CD8-positive, alpha-beta memory T cell (primary cell): ENCODE results near the gene STX3. TPM values are rescaled to one million over a fixed set of nuclear protein-coding genes. Genes with fewer than 3 reads are reported as not detected.

ENCODE experiments used
- CTCF ChIA-PET: fragments of 350-600 bp; sonication (Branson Sonifier 250); formaldehyde crosslinking; loops from one replicate; lab custom pipeline; 2021; ENCODE audit warnings: antibody characterized with exemption; lab: Charles Lee
- POLR2A ChIA-PET: fragments of 350-600 bp; sonication (Branson Sonifier 250); formaldehyde crosslinking; loops from one replicate; lab custom pipeline; 2021; ENCODE audit warnings: antibody characterized with exemption; lab: Charles Lee
- DNase-seq, 5 donors: peaks; one replicate each; pipeline versions ENCODE4 v3.0.0 to v3.0.0-alpha.2; 2020 to 2022; ENCODE audit warnings: mixed read lengths in 1 of 5
- H3K27ac ChIP-seq: one replicate; pipeline ENCODE4 v1.7.0; 2013; ENCODE audit warnings: low read depth, mild to moderate bottlenecking, low read length, moderate library complexity
- H3K27me3 ChIP-seq: 2 replicates; pipeline ENCODE4 v1.7.0; 2013; ENCODE audit warnings: low read length, mild to moderate bottlenecking; ENCODE audit not compliant: insufficient read depth, poor library complexity, severe bottlenecking
- H3K36me3 ChIP-seq: 2 replicates; pipeline ENCODE4 v1.7.0; 2013; ENCODE audit warnings: mild to moderate bottlenecking, low read length, moderate library complexity; ENCODE audit not compliant: insufficient read depth
- H3K4me1 ChIP-seq: 2 replicates; pipeline ENCODE4 v1.7.0; 2013; ENCODE audit warnings: mild to moderate bottlenecking, low read length, moderate library complexity; ENCODE audit not compliant: insufficient read depth
- H3K4me3 ChIP-seq: 2 replicates; pipeline ENCODE4 v1.7.0; 2013; ENCODE audit warnings: mild to moderate bottlenecking, low read length
- H3K9me3 ChIP-seq: 2 replicates; pipeline ENCODE4 v1.7.0; 2013; ENCODE audit warnings: mild to moderate bottlenecking, low read length
- H3K27ac Mint-ChIP-seq, 8 donors: one replicate each; pipeline ENCODE4 v1.8.0; 2020 to 2021; ENCODE audit warnings: mixed read lengths in 8 of 8, mild to moderate bottlenecking in 6 of 8, inconsistent platforms in 3 of 8, moderate library complexity in 3 of 8
- H3K27me3 Mint-ChIP-seq, 2 donors: one replicate each; pipeline ENCODE4 v1.8.0; 2020 to 2021; ENCODE audit warnings: mixed read lengths in 2 of 2, mild to moderate bottlenecking in 1 of 2, moderate library complexity in 1 of 2
- H3K36me3 Mint-ChIP-seq, 3 donors: one replicate each; pipeline ENCODE4 v1.8.0; 2020 to 2021; ENCODE audit warnings: mixed read lengths in 3 of 3, inconsistent platforms in 1 of 3, mild to moderate bottlenecking in 1 of 3
- H3K4me1 Mint-ChIP-seq, 3 donors: one replicate each; pipeline ENCODE4 v1.8.0; 2020 to 2021; ENCODE audit warnings: mixed read lengths in 3 of 3, inconsistent platforms in 1 of 3, mild to moderate bottlenecking in 1 of 3
- H3K4me3 Mint-ChIP-seq, 7 donors: one replicate each; pipeline ENCODE4 v1.8.0; 2020 to 2021; ENCODE audit warnings: mixed read lengths in 7 of 7, mild to moderate bottlenecking in 6 of 7, moderate library complexity in 4 of 7, inconsistent platforms in 2 of 7
- H3K9me3 Mint-ChIP-seq, 5 donors: one replicate each; pipeline ENCODE4 v1.8.0; 2020 to 2022; ENCODE audit warnings: mixed read lengths in 5 of 5, mild to moderate bottlenecking in 3 of 5, moderate library complexity in 2 of 5, inconsistent platforms in 1 of 5
- polyA plus RNA-seq: library from polyadenylated mRNA; unstranded; fragments of 300-500 nt; fragmentation: Illumina TruSeq; gene quantifications from one replicate; pipeline ENCODE4 v1.2.3, GENCODE V29; 2021
- total RNA-seq, 2 experiments: library from RNA; stranded (reverse); gene quantifications; one replicate each; pipeline ENCODE4 v1.2.3, GENCODE V29; 2021

The STX3 gene
- total and polyA plus RNA-seq, 3 experiments from 2014 or later, result 5.5 to 6.8 (median 6.7) TPM

GRCh38 chr11:59770319-59770718, 15.1 kb downstream of the STX3 start:
- no peak overlapping the region for H3K4me3 Mint-ChIP-seq
- H3K4me1 Mint-ChIP-seq, result peaks cover 15 to 22% (median 16%) of the 10 kb centered on the region in 3 donors
- Histone ChIP-seq H3K4me1 (peaks cover 57% of the 10 kb centered on the region), H3K27me3 (no peaks in the 10 kb centered on the region), H3K27ac (no peak overlapping the region), H3K36me3 (no peaks in the 10 kb centered on the region), H3K9me3 (no peaks in the 10 kb centered on the region), H3K4me3 (no peak overlapping the region)
- no peaks in the 10 kb centered on the region for H3K9me3 Mint-ChIP-seq
- H3K36me3 Mint-ChIP-seq, result peaks cover 0 to 16% (median 6%) of the 10 kb centered on the region in 3 donors
- POLR2A ChIA-PET, result interaction anchor here (0.7 kb wide), 1 partner anchor 237 kb away, joined by 5 read pairs; no protein-coding TSS in a partner anchor
- DNase-seq, result no peak
- peaks cover 2 to 4% of the 10 kb centered on the region in 2 donors for H3K27me3 Mint-ChIP-seq
- CTCF ChIA-PET, result no interaction called here
- no peak overlapping the region for H3K27ac Mint-ChIP-seq

- Histone ChIP-seq H3K27ac (no peak overlapping the region), H3K27me3 (no peaks in the 10 kb centered on the region), H3K36me3 (no peaks in the 10 kb centered on the region), H3K4me1 (peaks cover 57% of the 10 kb centered on the region), H3K4me3 (no peak overlapping the region), H3K9me3 (no peaks in the 10 kb centered on the region)
- DNase-seq, result no peak
- CTCF ChIA-PET, result no interaction called here
- Mint-ChIP-seq H3K4me1 (peaks cover 13 to 22% (median 15%) of the 10 kb centered on the region in 3 donors), H3K4me3 (no peak overlapping the region), H3K27me3 (peaks cover 2 to 4% of the 10 kb centered on the region in 2 donors), H3K9me3 (no peaks in the 10 kb centered on the region), H3K27ac (peak overlapping the region in 1 of 8 donors; percentile 21), H3K36me3 (peaks cover 0 to 20% (median 6%) of the 10 kb centered on the region in 3 donors)
- POLR2A ChIA-PET, result no interaction called here
Measured at GRCh38 chr11:59770869-59771268, 15.7 kb downstream of the STX3 start.

DNA sequence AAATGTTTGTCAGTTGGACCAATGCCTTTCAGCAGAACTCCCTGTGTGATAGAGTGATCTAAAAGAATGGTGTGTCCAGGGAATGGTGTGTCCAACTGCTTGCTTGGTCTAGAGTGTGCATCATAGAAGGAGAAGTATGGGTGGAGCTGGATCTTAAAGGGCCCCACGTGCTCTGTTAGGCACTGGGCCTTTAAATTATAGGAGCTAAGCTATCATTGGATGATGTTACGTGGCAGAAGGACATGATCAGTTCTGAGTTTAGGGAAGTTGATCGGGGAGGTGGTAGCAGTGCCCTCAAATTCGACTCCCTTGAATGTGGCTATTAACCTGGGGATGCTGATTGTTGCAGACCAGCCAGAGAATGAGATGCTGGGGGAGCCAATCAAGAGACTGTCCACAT, 16.4 kb downstream of the STX3 start:
- H3K27ac Mint-ChIP-seq, result peak overlapping the region in 1 of 8 donors; percentile 47
- H3K27ac ChIP-seq, result no peak overlapping the region
- H3K36me3 Mint-ChIP-seq, result peaks cover 0 to 21% (median 6%) of the 10 kb centered on the region in 3 donors
- DNase-seq, result no peak
- H3K4me3 ChIP-seq, result no peak overlapping the region
- POLR2A ChIA-PET, result no interaction called here
- no peaks in the 10 kb centered on the region for H3K27me3 ChIP-seq
- CTCF ChIA-PET, result interaction anchor here (1.2 to 1.8 kb wide), 2 partner anchors 17 to 30 kb away, joined by 3 to 5 read pairs; partner anchors contain the start of gene STX3
- H3K4me3 Mint-ChIP-seq, result no peak overlapping the region
- H3K27me3 Mint-ChIP-seq, result peaks cover 2 to 4% of the 10 kb centered on the region in 2 donors
- H3K4me1 Mint-ChIP-seq, result peaks cover 8 to 22% (median 15%) of the 10 kb centered on the region in 3 donors
- H3K36me3 ChIP-seq, result no peaks in the 10 kb centered on the region
- H3K4me1 ChIP-seq, result peaks cover 50% of the 10 kb centered on the region
- H3K9me3 Mint-ChIP-seq, result no peaks in the 10 kb centered on the region
- H3K9me3 ChIP-seq, result no peaks in the 10 kb centered on the region

GRCh38 chr11:59773083-59773440, 17.9 kb downstream of the STX3 start:
- no peaks in the 10 kb centered on the region for H3K9me3 ChIP-seq
- peaks cover 0 to 27% (median 6%) of the 10 kb centered on the region in 3 donors for H3K36me3 Mint-ChIP-seq
- H3K4me1 Mint-ChIP-seq, result peaks cover 8 to 22% (median 15%) of the 10 kb centered on the region in 3 donors
- peak overlapping the region in 2 of 8 donors; percentile 11 to 68 for H3K27ac Mint-ChIP-seq
- no peaks in the 10 kb centered on the region for H3K9me3 Mint-ChIP-seq
- H3K4me3 ChIP-seq, result no peak overlapping the region
- no peak for DNase-seq
- H3K4me1 ChIP-seq, result peaks cover 36% of the 10 kb centered on the region
- H3K27ac ChIP-seq, result no peak overlapping the region
- CTCF ChIA-PET, result interaction anchor here (1.8 kb wide), 1 partner anchor 29 kb away, joined by 5 read pairs; no protein-coding TSS in a partner anchor
- no peaks in the 10 kb centered on the region for H3K36me3 ChIP-seq
- peaks cover 2 to 4% of the 10 kb centered on the region in 2 donors for H3K27me3 Mint-ChIP-seq
- H3K27me3 ChIP-seq, result no peaks in the 10 kb centered on the region
- peak overlapping the region in 1 of 7 donors; percentile 15 for H3K4me3 Mint-ChIP-seq
- POLR2A ChIA-PET, result no interaction called here

DNA sequence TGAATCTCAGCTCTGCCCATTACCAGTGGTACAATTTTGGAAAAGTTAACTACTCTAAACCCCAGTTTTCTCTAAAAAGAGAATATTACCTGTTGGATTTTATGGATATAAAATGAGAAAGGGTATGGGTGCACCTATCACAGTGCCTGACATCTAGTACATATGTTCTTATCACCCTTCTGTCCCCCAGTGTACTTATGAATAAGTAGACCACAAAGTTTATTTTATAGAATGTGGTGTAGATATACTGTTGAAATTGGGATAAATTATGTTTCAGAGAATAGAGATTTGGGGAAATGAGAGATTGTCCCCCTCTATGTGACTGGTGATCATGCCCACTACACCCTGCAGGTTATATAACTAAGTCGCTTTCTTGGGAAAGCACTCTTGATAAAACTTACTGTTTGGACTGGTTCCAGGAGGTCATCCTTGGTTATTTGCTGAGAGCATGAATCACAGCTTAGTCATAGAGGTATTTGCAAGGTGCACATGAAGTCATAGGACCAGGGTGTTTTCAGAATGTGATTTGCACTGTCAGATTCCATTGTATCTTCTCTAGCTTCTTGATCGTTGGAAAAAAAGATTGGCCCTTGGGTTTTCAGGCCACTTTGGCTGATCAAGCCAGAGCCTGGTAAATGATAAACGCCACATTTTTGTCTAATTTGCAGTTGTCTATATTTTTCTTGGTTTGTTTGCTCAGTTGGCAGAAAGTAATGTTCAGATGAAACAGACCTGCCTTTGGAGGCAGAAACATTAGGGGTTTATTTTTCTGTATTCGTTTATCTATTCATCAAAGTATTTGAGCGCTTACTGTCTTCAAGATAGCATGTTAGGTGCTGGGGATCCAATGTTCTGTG, 21.3 kb downstream of the STX3 start:
- H3K27me3 ChIP-seq, result no peaks in the 10 kb centered on the region
- H3K27ac Mint-ChIP-seq, result no peak overlapping the region
- H3K9me3 ChIP-seq, result no peaks in the 10 kb centered on the region
- no peak overlapping the region for H3K4me3 Mint-ChIP-seq
- peaks cover 18% of the 10 kb centered on the region for H3K4me1 ChIP-seq
- CTCF ChIA-PET, result interaction anchor here (1.2 to 1.7 kb wide), 2 partner anchors 9 to 81 kb away, joined by 3 to 4 read pairs; no protein-coding TSS in a partner anchor
- H3K9me3 Mint-ChIP-seq, result no peaks in the 10 kb centered on the region
- peaks cover 2 to 3% of the 10 kb centered on the region in 2 donors for H3K27me3 Mint-ChIP-seq
- H3K4me3 ChIP-seq, result no peak overlapping the region
- DNase-seq, result no peak
- peaks cover 6 to 20% (median 11%) of the 10 kb centered on the region in 3 donors for H3K4me1 Mint-ChIP-seq
- no peak overlapping the region for H3K27ac ChIP-seq
- peaks cover 5 to 34% (median 6%) of the 10 kb centered on the region in 3 donors for H3K36me3 Mint-ChIP-seq
- H3K36me3 ChIP-seq, result no peaks in the 10 kb centered on the region
- POLR2A ChIA-PET, result no interaction called here

GRCh38 chr11:59777104-59777503, 21.9 kb downstream of the STX3 start:
- H3K27ac ChIP-seq, result no peak overlapping the region
- H3K4me3 ChIP-seq, result no peak overlapping the region
- Mint-ChIP-seq H3K36me3 (peaks cover 4 to 34% (median 11%) of the 10 kb centered on the region in 3 donors), H3K27ac (no peak overlapping the region), H3K4me1 (peaks cover 4 to 14% (median 4%) of the 10 kb centered on the region in 3 donors), H3K9me3 (no peaks in the 10 kb centered on the region), H3K27me3 (peaks cover 0 to 2% of the 10 kb centered on the region in 2 donors), H3K4me3 (no peak overlapping the region)
- H3K4me1 ChIP-seq, result peaks cover 14% of the 10 kb centered on the region
- no peaks in the 10 kb centered on the region for H3K36me3 ChIP-seq
- DNase-seq, result no peak
- CTCF ChIA-PET, result interaction anchor here (1.2 to 1.7 kb wide), 2 partner anchors 10 to 82 kb away, joined by 3 to 4 read pairs; no protein-coding TSS in a partner anchor
- POLR2A ChIA-PET, result no interaction called here
- H3K9me3 ChIP-seq, result no peaks in the 10 kb centered on the region
- H3K27me3 ChIP-seq, result no peaks in the 10 kb centered on the region

DNA sequence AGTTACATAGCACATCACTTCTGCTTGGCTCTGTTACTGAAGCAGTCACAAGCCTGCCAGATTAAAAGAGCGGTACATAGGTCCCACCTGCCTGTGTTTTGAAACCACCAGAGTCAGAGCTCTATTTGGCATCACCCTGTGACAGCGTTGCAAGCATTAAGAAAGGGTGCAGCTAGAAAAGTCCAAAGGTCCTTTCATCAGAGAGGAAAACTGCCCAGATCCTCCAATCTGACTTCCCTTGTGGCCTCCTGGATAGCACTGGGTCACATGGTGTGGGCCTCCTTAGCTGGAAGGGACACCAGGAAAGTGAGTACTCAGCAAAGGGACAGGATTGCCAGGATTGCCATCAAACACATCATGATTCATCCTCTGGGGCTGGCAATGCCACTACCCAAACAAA, 22.9 kb downstream of the STX3 start:
- Mint-ChIP-seq H3K4me3 (no peak overlapping the region), H3K27ac (peak overlapping the region in 1 of 8 donors; percentile 70), H3K9me3 (no peaks in the 10 kb centered on the region), H3K27me3 (peaks cover 0 to 2% of the 10 kb centered on the region in 2 donors), H3K36me3 (peaks cover 4 to 32% (median 11%) of the 10 kb centered on the region in 3 donors), H3K4me1 (peaks cover 2 to 8% (median 3%) of the 10 kb centered on the region in 3 donors)
- Histone ChIP-seq H3K27ac (no peak overlapping the region), H3K4me3 (no peak overlapping the region), H3K9me3 (no peaks in the 10 kb centered on the region), H3K36me3 (no peaks in the 10 kb centered on the region), H3K4me1 (peaks cover 4% of the 10 kb centered on the region), H3K27me3 (no peaks in the 10 kb centered on the region)
- CTCF ChIA-PET, result interaction anchor here (1.1 kb wide), 1 partner anchor 241 kb away, joined by 4 read pairs; no protein-coding TSS in a partner anchor
- DNase-seq, result no peak
- POLR2A ChIA-PET, result no interaction called here

DNA sequence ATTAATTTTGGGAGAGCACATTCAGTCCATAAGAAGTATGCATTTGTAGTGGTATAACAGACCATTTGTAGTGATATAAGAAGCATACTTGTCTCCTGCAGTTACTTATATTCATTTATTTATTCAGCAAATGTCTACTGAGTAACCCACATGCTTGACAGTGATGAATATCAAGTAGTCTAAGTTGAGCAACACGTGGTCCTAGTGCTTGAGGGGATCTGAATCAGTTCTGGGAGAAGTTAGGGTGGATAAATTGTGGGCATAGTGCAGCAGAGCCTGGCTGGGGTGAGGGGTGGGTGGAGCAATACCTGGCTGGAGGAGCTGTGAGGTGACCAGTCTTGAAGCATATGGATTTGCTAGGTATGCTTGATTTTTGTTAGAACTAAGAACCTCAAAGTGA, 24.3 kb downstream of the STX3 start:
- no peak overlapping the region for H3K4me3 Mint-ChIP-seq
- no peaks in the 10 kb centered on the region for H3K36me3 ChIP-seq
- no peaks in the 10 kb centered on the region for H3K27me3 ChIP-seq
- ChIA-PET POLR2A (no interaction called here), CTCF (no interaction called here)
- no peak overlapping the region for H3K4me3 ChIP-seq
- no peaks in the 10 kb centered on the region for H3K9me3 Mint-ChIP-seq
- peaks cover 0 to 3% of the 10 kb centered on the region in 2 donors for H3K27me3 Mint-ChIP-seq
- no peak for DNase-seq
- H3K27ac ChIP-seq, result no peak overlapping the region
- H3K36me3 Mint-ChIP-seq, result peaks cover 2 to 25% (median 11%) of the 10 kb centered on the region in 3 donors
- peak overlapping the region in 1 of 8 donors; percentile 3 for H3K27ac Mint-ChIP-seq
- H3K4me1 ChIP-seq, result peaks cover 6% of the 10 kb centered on the region
- no peaks in the 10 kb centered on the region for H3K9me3 ChIP-seq
- H3K4me1 Mint-ChIP-seq, result peaks cover 15 to 17% (median 16%) of the 10 kb centered on the region in 3 donors
